ENCODE results near the gene FGFRL1. TPM values are rescaled to one million over a fixed set of nuclear protein-coding genes. Genes with fewer than 3 reads are reported as not detected.
A peak's percentile ranks its signal among the peaks of the same experiment; 100 is the strongest.

Gene FGFRL1
- total and polyA plus RNA-seq, 5 experiments from 2014 or later, result 0.65 to 18.4 (median 1.2) TPM

DNA sequence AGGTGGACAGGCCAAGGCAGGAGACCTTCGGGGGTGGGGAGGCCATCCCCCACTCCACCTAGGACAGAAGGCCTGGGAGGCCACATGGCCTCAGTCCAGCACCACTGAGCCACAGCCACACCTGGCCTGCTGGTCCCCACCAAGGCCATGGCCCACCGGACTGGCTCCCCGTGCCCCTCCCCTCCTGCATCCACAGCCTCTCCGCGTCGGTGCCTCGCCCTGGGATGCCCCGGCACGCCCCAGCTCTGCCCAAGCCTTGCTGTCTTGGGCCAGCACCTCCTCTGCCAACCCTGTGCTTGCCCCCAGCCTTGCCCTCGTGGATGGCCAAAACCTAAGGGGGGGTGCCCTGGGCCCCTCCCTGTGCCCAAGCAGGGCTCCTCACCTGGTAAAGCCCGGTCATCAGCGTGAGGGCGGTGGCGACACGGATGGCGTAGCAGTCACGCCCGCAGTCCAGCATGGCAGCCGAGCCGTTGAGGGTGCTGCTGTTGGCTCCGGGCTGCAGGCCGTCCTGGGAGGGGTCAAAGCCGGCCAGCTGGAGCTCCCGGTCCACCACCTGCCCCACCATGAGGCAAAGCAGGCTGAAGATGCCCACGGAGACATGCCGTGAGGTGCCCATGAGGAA lies 20.6 kb upstream of the FGFRL1 start:
- peaks cover 0 to 2% (median 0%) of the 10 kb centered on the region in 3 donors for H3K36me3 Mint-ChIP-seq
- H3K9me3 Mint-ChIP-seq, result no peaks in the 10 kb centered on the region
- ATAC-seq (no peak), DNase-seq (no peak)
- POLR2A ChIA-PET, result interaction anchor here (0.9 kb wide), 1 partner anchor 8 kb away, joined by 3 read pairs; no protein-coding TSS in a partner anchor
- H3K27me3 Mint-ChIP-seq, result no peaks in the 10 kb centered on the region
- no peak overlapping the region for H3K4me3 Mint-ChIP-seq
- no peak overlapping the region for H3K27ac Mint-ChIP-seq
- peaks cover 0 to 19% (median 7%) of the 10 kb centered on the region in 4 donors for H3K4me1 Mint-ChIP-seq

DNA sequence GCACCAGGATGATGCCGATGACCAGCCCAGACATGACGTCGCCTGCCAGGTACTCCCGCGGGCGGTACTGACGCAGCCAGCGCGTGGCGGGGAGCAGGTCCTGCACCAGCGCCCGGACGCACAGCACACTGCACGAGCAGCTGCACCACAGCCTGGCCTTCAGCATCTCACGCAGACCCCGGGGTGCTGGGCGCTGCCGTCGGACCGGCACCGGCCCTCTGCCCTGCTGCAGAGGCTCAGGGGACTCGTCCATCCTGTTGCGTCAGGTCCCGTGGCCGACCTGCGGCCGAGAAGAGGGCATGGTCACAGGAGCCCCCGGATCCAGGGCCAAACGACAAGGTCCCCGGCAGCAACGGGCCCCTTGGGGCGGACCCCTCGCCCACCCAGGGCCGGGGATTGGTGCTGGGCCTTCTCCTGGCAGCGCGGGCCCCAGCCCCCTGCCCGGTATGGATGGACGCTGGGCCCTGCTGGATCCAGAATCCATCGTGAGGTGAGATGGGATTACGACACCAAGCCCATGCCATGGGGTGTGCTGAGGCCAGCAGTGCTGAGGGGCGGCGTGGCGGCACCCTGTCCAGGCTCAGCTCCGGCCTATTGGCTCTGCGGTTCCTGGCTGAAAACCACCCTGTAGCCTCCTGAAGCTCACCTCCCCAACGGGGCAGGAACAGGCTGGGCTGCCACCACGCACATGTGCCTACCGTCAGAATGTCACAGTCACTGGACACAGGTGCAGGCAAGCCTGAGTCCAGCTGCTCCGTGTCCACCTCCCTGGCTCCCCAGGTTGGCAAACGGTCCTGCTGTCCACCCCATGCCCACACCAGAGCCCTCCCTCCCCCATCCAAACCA lies 19.8 kb upstream of the FGFRL1 start:
- ATAC-seq (no peak), DNase-seq (no peak)
- Mint-ChIP-seq H3K9me3 (no peaks in the 10 kb centered on the region), H3K27ac (no peak overlapping the region), H3K36me3 (peaks cover 0 to 2% (median 0%) of the 10 kb centered on the region in 3 donors), H3K4me3 (no peak overlapping the region), H3K4me1 (peaks cover 0 to 13% (median 3%) of the 10 kb centered on the region in 4 donors), H3K27me3 (no peaks in the 10 kb centered on the region)
- POLR2A ChIA-PET, result no interaction called here

DNA sequence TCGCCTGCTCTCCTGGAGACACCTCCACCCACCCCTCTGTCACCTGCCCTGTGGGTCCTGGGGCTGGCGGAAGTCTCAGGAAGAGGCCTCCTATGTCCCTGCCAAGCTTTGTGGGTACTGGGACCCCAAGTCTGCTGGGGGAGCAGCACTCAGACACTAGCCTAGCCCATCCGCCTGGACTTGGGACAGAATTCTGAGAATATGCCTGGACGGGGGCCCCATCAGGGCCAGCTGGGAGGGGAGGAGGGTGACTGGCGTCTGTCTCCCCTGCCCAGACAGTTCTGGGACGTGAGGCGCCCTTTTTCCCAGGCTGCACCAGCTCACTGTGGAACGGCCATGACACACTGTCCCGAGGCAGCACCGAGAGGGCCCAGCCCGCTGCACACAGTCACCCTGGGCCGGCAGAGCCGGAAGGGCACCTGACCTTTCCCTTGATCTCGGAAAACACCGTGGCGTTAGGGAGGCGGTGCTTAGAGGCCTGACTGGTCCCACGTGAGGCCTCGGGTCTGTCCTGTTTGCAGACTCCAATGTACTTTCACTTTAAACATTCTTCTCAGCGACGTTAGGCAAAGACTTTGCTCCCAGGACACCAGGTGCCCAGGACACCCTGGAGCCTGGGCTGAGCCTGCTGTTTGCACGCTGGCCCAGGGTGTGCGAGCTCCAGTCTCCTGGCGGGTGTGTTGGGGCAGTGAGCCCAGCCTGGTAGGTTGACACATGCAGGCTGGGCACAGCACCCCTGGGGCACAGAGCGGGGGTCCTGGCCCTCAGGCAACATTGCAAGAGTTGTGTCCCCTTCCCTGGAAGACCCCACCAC lies 18.9 kb upstream of the FGFRL1 start:
- Mint-ChIP-seq H3K36me3 (peaks cover 0 to 2% (median 0%) of the 10 kb centered on the region in 3 donors), H3K9me3 (no peaks in the 10 kb centered on the region), H3K27me3 (peaks cover 0 to 2% (median 0%) of the 10 kb centered on the region in 5 donors), H3K4me1 (peaks cover 0 to 13% (median 7%) of the 10 kb centered on the region in 4 donors), H3K27ac (no peak overlapping the region), H3K4me3 (no peak overlapping the region)
- POLR2A ChIA-PET, result no interaction called here
- ATAC-seq (no peak), DNase-seq (no peak)

DNA sequence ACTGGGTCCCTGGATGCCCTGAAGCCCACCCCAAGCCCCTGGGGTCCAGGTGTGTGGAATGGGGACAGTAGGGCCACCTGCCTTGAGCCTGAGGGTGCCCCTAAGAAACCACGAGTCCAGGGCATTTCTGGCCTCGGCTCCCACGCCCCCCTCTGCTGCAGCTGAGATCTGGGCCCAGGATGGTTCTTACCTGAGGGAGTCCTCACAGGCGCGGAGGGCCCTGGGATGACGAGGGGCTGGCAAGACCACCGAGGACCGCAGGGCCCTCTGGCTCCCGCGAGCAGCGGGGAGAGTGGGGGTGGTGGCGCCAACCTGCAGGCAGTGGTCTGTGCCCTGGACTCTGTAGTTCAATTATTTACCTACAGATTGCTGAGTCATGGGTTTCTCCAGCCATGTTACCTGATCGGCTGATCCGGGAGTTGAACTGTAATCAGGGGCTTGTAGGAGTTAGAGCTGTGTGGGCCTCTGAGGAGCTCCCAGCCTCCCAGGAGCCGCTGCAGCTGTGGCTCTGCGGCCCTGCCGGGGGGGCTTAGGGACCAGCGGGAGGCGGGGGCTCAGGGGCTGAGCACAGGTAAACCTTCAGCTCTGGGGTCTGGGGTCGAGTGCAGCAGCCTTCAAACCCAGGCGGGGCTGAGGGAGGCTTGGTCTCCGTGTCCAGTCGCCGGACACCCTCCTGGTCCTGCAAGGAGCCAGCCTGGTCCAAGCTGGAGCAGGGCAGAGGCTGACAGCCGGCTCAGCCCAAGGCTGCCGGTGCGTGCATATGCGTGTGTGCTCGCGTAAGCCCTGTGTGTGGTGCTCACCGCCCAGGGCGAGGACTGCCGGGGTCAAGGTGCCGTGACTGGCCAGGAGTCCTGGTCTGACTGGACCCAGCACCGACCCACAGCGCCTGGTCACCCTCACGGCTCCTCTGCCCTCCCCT lies 18.1 kb upstream of the FGFRL1 start, which contains the start of gene SLC26A1:
TSS of gene SLC26A1 (minus strand) at position 294 of the 919 bp plus-strand sequence. CDS start 1,701 bp downstream, outside the sequence.
- H3K27me3 Mint-ChIP-seq, result peaks cover under 1 to 6% (median 2%) of the 10 kb centered on the region in 5 donors
- no peaks in the 10 kb centered on the region for H3K9me3 Mint-ChIP-seq
- H3K27ac Mint-ChIP-seq, result no peak within 1 kb of the TSS
- peaks cover 0 to 2% (median 0%) of the 10 kb centered on the region in 3 donors for H3K36me3 Mint-ChIP-seq
- DNase-seq, result no peak
- ATAC-seq, result no peak
- peaks cover 4 to 12% (median 10%) of the 10 kb centered on the region in 4 donors for H3K4me1 Mint-ChIP-seq
- H3K4me3 Mint-ChIP-seq, result no peak within 1 kb of the TSS
- POLR2A ChIA-PET, result interaction anchor here (0.7 kb wide), 1 partner anchor 152 kb away, joined by 3 read pairs; no protein-coding TSS in a partner anchor

DNA sequence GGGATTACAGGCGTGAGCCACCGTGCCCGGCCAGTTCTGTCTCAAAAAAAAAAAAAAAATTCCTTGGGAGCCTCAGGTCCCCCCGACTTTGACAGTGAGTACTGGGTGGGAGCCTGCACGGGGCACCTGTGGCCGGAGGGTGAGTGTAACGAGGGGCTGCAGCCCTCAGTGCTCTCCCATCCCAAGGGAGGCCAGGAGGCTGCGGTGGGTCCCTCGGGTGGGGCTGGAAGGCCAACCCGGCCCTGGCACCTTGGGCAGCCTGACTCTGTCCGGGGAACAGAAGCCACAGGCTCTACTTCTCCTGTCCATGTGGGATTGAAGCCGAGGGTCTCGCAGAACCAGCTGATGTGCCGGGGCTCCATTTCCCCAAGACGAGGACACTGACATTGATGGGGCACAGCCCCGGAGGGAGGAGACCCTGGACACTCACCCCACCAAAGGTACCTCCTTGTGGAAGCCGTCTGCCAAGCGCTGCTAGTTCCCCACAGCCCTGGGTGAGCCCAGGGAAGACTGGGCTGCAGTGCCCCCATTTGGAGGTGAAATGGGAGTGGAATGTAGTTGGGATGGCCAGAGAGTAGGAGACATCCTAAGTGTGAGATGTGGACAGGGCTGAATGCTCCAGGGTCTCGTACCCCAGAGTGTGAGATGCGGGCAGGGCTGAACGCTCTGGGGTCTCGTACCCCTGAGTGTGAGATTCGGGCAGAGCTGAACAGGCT lies 16.0 kb upstream of the FGFRL1 start:
- no peak overlapping the region for H3K27ac Mint-ChIP-seq
- POLR2A ChIA-PET, result no interaction called here
- H3K4me1 Mint-ChIP-seq, result peaks cover 8 to 18% (median 15%) of the 10 kb centered on the region in 4 donors
- ATAC-seq, result no peak
- no peak for DNase-seq
- no peak overlapping the region for H3K4me3 Mint-ChIP-seq
- H3K9me3 Mint-ChIP-seq, result no peaks in the 10 kb centered on the region
- H3K27me3 Mint-ChIP-seq, result peaks cover 6 to 25% (median 8%) of the 10 kb centered on the region in 5 donors
- H3K36me3 Mint-ChIP-seq, result no peaks in the 10 kb centered on the region

DNA sequence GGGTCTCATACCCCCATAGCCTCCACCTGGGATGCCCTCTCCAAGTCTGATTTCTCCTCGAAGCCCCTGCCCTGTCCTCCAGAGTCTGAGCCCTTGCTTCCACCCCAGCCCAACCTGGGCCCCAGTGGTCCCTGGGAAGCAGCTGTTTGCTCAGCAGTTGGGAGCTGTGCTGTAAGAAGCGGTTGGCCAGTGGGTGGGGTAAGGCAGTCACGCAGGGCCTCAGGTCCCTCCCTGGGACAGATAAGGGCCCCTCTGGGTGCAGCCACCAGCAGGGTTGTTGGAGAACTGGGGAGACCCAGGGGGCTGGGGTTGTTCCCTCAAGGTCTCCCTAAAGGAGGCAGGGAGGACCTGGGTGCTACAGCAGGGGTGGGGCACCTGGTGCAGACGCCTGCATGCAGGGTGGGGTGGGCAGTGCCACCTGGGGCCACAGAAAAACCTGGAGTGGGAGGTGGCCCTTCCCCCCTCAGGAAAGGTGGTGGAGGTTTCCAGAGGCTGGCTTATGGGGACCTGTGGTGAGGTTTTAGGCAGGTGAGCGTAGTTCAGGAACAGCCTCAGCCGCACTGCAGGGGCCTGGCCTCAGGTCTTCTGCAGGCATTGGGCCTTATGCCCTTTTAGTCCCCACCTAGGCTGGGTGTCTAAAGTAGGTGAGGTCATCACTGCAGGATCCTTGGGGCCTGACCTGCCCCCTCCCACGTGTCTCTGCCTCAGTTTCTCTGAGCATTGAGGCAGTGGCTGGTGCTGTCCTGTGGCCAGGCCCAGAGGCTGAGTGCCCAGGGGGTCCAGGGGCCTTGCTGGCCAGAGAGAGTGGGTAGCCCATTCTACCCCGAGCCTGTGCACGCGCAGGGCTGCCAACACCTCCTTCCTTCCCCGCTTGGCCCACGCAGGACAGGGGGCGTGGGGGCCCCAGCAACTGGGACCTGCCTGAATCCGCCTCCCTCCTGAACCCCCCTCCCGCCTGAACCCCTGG lies 15.1 kb upstream of the FGFRL1 start:
- ATAC-seq (no peak), DNase-seq (no peak)
- H3K27ac Mint-ChIP-seq, result no peak overlapping the region
- POLR2A ChIA-PET, result no interaction called here
- peaks cover 6 to 27% (median 11%) of the 10 kb centered on the region in 5 donors for H3K27me3 Mint-ChIP-seq
- H3K4me1 Mint-ChIP-seq, result peaks cover 8 to 18% (median 15%) of the 10 kb centered on the region in 4 donors
- peak overlapping the region in 3 of 10 donors; percentile 29 to 43 (median 39) for H3K4me3 Mint-ChIP-seq
- H3K9me3 Mint-ChIP-seq, result peaks cover 0 to 2% (median 0%) of the 10 kb centered on the region in 9 donors
- no peaks in the 10 kb centered on the region for H3K36me3 Mint-ChIP-seq

DNA sequence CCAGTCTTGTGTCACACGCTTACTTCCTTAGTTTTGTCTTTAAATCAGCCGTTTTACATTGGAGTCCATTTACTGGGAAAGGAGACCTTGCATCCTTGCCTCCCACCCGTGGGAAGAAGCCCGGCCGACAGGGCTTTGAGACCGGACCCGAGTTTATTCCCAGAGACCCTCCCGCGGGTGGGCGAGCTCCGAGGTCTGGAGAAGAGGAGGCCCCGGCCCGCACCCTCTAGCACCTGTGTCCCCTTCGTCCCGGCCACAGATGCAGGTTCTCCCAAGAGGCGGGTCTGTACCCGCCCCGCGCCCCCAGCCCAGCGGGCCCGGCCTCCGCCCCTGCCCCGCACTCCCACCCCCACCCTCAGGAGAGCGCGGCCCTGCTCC lies 14.4 kb upstream of the FGFRL1 start:
- H3K36me3 Mint-ChIP-seq, result no peaks in the 10 kb centered on the region
- DNase-seq, result no peak
- H3K4me3 Mint-ChIP-seq, result peak overlapping the region in 5 of 10 donors; percentile 10 to 43 (median 29)
- H3K9me3 Mint-ChIP-seq, result peaks cover 0 to 2% (median 0%) of the 10 kb centered on the region in 9 donors
- ATAC-seq, result no peak
- H3K27me3 Mint-ChIP-seq, result peaks cover 6 to 30% (median 12%) of the 10 kb centered on the region in 5 donors
- no peak overlapping the region for H3K27ac Mint-ChIP-seq
- peaks cover 8 to 18% (median 16%) of the 10 kb centered on the region in 4 donors for H3K4me1 Mint-ChIP-seq
- POLR2A ChIA-PET, result no interaction called here

DNA sequence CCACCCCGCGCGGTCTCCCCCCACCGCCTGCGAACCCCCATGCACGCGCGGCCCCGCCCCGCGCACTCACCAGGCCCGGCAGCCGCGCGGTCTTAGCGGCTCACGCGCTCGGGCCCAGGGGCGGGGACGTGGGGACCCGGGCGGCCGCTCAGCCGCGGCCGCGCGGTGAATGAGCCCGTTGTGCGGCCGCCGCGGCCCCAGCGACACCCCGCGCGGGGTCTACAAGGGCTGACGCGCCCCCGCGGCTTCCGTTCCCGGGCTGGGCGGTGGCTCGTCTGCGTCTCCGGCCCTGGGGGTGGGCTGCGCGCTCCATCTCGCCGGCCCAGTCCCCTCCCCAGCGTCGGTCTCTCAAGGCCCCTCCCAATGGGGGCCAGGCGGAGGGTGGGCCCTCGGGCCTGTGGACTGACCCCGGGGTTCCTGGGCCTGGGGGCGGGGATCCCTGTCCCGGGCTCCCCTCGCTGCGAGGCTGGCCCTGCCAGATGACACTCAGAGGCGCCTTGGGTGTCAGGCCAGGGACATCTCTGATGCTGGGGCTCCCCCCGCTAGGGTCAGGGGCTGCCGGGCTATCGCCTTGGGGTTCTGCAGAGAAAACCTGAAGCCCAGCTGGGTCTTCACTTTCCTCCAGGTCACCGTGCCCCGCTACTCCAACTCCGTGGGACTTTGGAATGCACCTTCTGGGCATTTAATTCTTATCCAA lies 13.9 kb upstream of the FGFRL1 start:
- Mint-ChIP-seq H3K4me1 (peaks cover 9 to 18% (median 16%) of the 10 kb centered on the region in 4 donors), H3K27ac (no peak overlapping the region), H3K9me3 (peaks cover 0 to 2% (median 0%) of the 10 kb centered on the region in 9 donors), H3K4me3 (peak overlapping the region in 7 of 10 donors; percentile 31 to 55 (median 44)), H3K27me3 (peaks cover 6 to 33% (median 14%) of the 10 kb centered on the region in 5 donors), H3K36me3 (no peaks in the 10 kb centered on the region)
- no peak for DNase-seq
- POLR2A ChIA-PET, result no interaction called here
- ATAC-seq, result peak; percentile 66 to 76

DNA sequence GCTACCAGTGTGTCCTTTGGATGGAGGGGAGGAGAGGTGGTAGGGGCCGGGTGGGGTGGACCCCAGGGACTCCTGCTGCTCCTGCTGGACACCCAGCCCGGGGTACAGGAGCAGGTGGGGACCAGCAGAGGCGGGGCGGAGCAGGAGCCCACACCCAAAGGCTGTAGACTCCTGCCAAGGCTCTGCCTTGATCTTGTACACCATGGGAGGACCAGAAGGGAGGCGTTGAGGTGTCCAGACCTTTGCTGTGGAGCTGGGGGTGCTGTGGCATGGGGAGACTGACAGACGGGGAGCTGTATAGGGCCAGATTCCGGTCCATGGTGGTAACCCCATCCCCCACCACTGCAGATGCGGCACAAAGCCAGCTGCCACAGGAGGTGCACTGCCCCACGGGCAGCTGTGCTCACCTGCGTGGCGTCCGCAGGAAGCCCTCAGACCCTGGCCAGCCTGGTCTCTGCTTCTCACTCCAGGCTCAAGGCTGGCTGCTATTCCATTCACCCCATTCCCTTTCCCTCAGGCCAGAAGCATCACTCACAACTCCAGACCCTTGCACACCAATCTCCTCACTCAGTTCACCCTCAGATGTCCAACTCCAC lies 13.2 kb upstream of the FGFRL1 start:
- H3K27me3 Mint-ChIP-seq, result peaks cover 6 to 33% (median 14%) of the 10 kb centered on the region in 5 donors

More for the DNA sequence above, 13.2 kb upstream of the FGFRL1 start:
- no peaks in the 10 kb centered on the region for H3K36me3 Mint-ChIP-seq
- peaks cover 9 to 18% (median 16%) of the 10 kb centered on the region in 4 donors for H3K4me1 Mint-ChIP-seq
- ATAC-seq (no peak), DNase-seq (no peak)
- H3K4me3 Mint-ChIP-seq, result peak overlapping the region in 7 of 10 donors; percentile 33 to 55 (median 44)
- H3K27ac Mint-ChIP-seq, result no peak overlapping the region
- peaks cover 0 to 2% (median 0%) of the 10 kb centered on the region in 9 donors for H3K9me3 Mint-ChIP-seq
- POLR2A ChIA-PET, result interaction anchor here (0.6 to 0.7 kb wide), 2 partner anchors 8 to 693 kb away, joined by 3 read pairs; no protein-coding TSS in a partner anchor

Data from naive thymus-derived CD8-positive, alpha-beta T cell (primary cell).